ENCODE data around the gene FBH1. TPM values are rescaled to one million over a fixed set of nuclear protein-coding genes. Genes with fewer than 3 reads are reported as not detected.

Gene FBH1
- total and polyA plus RNA-seq, 9 of the 15 experiments (the other 6 are each of a cell fraction or from before 2014, with no cell fraction given): 13.4 to 108 (median 77.8) TPM

DNA sequence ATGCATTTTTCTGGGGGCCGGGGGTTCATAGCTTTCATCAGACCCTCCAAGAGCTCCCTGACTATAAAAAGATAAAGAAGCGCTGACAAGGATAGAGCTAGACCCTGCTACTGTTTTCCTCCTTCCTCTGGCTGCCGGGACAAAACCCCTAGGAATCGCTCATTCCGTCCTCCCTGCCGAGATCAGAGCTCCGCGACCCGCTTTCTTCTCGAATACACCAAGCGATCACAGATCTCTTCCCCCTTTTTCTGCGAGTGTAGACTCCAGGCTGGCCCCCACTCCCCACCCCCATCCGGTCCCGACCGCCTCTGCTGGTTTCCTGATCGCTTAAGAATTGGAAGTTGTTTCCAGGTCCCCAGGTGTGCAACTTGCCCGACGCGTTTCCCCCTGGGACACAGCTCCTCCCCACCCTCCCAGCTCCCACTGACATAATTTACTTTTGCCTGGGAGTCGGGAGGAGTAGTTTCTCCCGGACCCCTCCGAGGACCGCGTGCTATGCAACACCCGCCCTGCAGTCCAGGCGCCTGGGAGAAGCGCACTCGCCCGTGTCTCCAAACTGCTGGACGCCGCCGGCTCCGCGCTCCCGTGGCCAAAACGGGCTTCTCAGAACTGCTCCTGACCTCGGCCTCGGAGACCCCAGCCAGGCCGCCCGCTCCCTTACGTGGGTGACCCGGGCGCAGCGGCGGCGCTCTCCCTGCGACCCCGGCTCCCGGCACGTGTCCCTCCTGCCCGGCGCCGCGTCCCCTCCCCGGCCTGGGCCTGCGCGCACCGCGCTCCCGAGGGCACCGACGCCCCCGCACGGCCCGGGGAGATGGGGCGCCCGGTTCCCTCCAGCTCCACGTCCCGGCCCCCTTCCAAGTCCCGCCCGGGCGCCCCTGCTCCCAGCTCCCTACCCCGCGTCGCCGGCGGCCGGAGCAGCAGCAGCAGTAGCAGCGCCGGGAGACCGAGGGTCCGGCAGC, 86.7 kb downstream of the FBH1 start (continued):
- 0 out of 2 replicates have a peak, but pooled peaks have one; percentile 28 for TF ChIP-seq TCF7 (IDR thresholded peaks at IDR 0.05; ENCODE audit: borderline replicate concordance)
- peak in 1 of 2 experiments; percentile 16; a peak in 1 of 4 replicates for TF ChIP-seq HDAC1 (IDR thresholded peaks at IDR 0.05)
- TF ChIP-seq ZKSCAN8 (CRISPR knock-in tag; IDR thresholded peaks at IDR 0.05): no peak
- TF ChIP-seq SAP30 (IDR thresholded peaks at IDR 0.05; ENCODE audit: borderline replicate concordance, insufficient read depth, low read depth, low read length, poor library complexity, severe bottlenecking): peak; percentile 8
- TF ChIP-seq, protein P1, sequence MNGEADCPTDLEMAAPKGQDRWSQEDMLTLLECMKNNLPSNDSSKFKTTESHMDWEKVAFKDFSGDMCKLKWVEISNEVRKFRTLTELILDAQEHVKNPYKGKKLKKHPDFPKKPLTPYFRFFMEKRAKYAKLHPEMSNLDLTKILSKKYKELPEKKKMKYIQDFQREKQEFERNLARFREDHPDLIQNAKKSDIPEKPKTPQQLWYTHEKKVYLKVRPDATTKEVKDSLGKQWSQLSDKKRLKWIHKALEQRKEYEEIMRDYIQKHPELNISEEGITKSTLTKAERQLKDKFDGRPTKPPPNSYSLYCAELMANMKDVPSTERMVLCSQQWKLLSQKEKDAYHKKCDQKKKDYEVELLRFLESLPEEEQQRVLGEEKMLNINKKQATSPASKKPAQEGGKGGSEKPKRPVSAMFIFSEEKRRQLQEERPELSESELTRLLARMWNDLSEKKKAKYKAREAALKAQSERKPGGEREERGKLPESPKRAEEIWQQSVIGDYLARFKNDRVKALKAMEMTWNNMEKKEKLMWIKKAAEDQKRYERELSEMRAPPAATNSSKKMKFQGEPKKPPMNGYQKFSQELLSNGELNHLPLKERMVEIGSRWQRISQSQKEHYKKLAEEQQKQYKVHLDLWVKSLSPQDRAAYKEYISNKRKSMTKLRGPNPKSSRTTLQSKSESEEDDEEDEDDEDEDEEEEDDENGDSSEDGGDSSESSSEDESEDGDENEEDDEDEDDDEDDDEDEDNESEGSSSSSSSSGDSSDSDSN (IDR thresholded peaks at IDR 0.05; ENCODE audit: borderline replicate concordance in 1 of 2, low read depth in 2 of 2, low read length in 2 of 2): peak in 1 of 2 experiments; percentile 2; a peak in 2 of 4 replicates
- TF ChIP-seq JUN (IDR thresholded peaks at IDR 0.05; ENCODE audit: borderline replicate concordance, low read depth, low read length): peak; percentile 12; the same call in 1 of the 2 replicates
- TF ChIP-seq JUN (CRISPR knock-in tag; IDR thresholded peaks at IDR 0.05; ENCODE audit: borderline replicate concordance): no peak
- no peak for TF ChIP-seq NFIX (CRISPR knock-in tag; IDR thresholded peaks at IDR 0.05; ENCODE audit: low read depth)
- TF ChIP-seq, protein P2, sequence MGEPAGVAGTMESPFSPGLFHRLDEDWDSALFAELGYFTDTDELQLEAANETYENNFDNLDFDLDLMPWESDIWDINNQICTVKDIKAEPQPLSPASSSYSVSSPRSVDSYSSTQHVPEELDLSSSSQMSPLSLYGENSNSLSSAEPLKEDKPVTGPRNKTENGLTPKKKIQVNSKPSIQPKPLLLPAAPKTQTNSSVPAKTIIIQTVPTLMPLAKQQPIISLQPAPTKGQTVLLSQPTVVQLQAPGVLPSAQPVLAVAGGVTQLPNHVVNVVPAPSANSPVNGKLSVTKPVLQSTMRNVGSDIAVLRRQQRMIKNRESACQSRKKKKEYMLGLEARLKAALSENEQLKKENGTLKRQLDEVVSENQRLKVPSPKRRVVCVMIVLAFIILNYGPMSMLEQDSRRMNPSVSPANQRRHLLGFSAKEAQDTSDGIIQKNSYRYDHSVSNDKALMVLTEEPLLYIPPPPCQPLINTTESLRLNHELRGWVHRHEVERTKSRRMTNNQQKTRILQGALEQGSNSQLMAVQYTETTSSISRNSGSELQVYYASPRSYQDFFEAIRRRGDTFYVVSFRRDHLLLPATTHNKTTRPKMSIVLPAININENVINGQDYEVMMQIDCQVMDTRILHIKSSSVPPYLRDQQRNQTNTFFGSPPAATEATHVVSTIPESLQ (CRISPR knock-in tag; IDR thresholded peaks at IDR 0.05): 0 out of 2 replicates have a peak, but pooled peaks have one; percentile 87
- TF ChIP-seq, protein P3, sequence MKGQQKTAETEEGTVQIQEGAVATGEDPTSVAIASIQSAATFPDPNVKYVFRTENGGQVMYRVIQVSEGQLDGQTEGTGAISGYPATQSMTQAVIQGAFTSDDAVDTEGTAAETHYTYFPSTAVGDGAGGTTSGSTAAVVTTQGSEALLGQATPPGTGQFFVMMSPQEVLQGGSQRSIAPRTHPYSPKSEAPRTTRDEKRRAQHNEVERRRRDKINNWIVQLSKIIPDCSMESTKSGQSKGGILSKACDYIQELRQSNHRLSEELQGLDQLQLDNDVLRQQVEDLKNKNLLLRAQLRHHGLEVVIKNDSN (CRISPR knock-in tag; IDR thresholded peaks at IDR 0.05): peak; percentile 21; the same call in 1 of the 2 replicates
- no peak for TF ChIP-seq TFAM (CRISPR knock-in tag; conservative IDR thresholded peaks at IDR 0.05)
- 0 out of 2 replicates have a peak, but pooled peaks have one; percentile 57 for TF ChIP-seq HDAC6 (IDR thresholded peaks at IDR 0.05; ENCODE audit: low read depth, low read length)
- TF ChIP-seq SMARCC2 (IDR thresholded peaks at IDR 0.05; ENCODE audit: low read depth): no peak
- no peak for TF ChIP-seq RAD21 (CRISPR knock-in tag; conservative IDR thresholded peaks at IDR 0.05 in 1 of 2, IDR thresholded peaks at IDR 0.05 in 1 of 2)
- TF ChIP-seq, protein P4, sequence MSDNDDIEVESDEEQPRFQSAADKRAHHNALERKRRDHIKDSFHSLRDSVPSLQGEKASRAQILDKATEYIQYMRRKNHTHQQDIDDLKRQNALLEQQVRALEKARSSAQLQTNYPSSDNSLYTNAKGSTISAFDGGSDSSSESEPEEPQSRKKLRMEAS (CRISPR knock-in tag; IDR thresholded peaks at IDR 0.05): peak; percentile 82
- no peak for TF ChIP-seq NR2C2 (CRISPR knock-in tag; IDR thresholded peaks at IDR 0.05)
- 0 out of 2 replicates have a peak, but pooled peaks have one; percentile 29 for TF ChIP-seq NR2C2 (tag; IDR thresholded peaks at IDR 0.05)

Measured in K562 (cell line).